Activated CD8-positive, alpha-beta memory T cell treated with anti-CD3 and anti-CD28 coated beads, Interleukin-2, amount 50 U/mL, for 48 hours (primary cell): Measurements from ENCODE around the gene SLC44A2.

Experiments
- DNase-seq: peaks from one replicate; pipeline ENCODE4 v3.0.0-alpha.2; 2020

SLC44A2 gene

DNA sequence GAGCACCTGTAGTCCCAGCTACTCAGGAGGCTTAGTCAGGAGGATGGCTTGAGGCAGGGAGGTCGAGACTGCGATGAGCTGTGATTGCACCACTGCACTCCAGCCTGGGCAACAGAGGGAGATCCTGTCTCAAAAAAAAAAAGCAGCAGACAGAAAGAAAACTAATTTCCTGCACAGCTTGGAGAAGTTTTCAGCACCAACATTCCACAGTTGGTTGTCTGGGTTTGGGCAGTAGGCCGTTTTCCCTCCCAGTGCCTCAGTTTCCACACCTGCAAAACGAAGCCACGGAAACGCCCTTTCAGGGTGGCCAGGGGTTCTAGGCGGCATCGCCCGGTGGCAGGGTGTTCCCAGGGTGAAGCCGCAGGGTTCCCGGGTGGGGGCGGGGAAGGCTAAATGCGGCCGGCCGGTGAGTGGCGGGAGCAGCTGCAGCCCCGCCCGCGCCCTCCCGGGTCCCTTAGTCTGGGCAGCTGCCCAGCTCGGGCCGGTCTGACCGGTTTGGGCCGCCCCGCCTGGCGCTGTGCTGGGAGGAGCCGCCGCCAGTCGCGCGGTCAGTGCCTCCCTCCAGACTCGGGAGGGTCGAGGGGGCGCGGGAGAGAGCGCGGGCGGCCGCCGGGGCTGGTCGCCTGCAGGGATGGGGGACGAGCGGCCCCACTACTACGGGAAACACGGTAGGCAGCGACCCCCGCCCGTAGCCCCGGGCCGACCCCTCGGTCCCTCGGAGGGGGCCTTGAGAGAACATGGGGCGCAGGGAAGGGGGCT, at the start of gene SLC44A2:
SLC44A2 (plus strand) TSS at position 551 of the 759 bp plus-strand sequence; CDS start at position 632, 81 bp downstream.
- no peak for DNase-seq

GRCh38 chr19:10577951-10578350, 47.4 kb upstream of the SLC44A2 start:
- DNase-seq: no peak

- peak; percentile 93 for DNase-seq
These were observed 44.2 kb upstream of the SLC44A2 start for GRCh38 chr19:10580979-10581631.

GRCh38 chr19:10582091-10582490, 43.3 kb upstream of the SLC44A2 start:
- no peak for DNase-seq

DNA sequence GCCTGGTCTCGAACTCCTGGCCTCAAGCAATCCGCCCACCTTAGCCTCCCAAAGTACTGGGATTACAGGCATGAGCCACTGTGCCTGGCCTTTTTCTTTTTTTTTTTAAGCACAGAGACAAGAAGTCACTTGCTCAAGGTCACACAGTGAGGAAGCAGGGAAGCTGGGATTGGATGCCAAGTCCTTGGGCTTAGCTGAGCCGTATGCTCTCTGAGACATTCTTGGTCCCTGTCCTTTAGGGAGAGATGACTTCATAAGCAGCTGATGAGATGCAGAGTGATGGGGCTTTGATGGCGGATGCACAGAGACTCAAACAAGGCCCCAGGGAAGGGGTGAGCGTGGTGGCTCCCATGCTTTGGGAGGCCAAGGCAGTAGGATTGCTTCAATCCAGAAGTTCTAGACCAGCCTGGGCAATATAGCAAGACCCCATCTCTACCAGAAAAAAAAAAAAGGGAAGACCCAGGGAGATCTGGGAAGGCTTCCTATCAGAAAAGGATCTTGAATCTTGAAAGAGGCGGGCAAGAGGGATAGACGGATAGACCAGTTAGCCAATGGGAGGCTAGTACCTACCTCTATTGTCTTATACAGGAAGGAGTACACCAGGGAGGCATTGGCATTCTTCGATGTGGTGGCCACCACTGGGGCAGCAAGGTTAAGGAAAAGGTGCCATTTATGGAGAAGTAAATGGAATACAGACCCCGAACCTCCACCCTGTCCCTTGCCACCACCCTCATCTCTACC, 42.1 kb upstream of the SLC44A2 start:
- DNase-seq: no peak

GRCh38 chr19:10586396-10586795, 39.0 kb upstream of the SLC44A2 start:
- no peak for DNase-seq

DNA sequence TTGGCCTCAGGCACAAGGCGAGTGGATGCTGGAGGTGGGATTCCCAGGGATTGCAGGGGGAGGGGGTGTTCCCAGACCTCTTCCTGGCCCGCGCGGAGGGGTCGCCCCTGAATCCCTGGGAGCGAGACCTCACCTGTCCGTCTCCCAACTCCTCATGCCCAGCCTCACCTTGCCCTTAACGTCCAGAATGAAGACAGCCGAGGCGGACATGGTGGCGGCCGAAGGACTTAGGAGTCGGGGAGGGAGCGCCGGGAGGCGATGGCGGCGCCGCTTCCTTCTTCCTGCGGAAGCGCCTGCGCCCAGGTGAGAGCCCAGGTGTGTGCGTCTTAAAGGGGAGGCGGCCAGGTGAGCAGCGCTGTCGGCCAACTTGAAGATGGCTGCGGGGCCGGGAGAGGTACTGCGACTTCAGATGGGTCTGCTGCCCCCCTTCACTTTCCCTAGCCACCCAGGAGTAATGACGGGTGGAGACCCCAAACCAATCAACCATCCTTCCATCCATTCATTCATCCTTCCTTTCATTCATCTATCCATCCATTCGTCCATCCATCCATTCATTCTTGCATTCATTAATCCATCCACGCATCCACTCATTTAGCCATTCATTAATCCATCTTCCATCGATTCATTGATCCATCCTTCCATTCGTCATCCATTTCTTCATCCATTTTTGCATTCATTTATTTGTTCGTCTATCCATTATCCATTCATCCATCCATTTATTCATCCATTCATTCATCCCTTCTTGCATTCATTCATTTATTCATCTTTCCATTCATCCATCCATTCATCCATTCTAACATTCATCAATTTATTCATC, 38.1 kb upstream of the SLC44A2 start, which contains the start of gene AP1M2:
AP1M2 (minus strand) TSS at position 291 of the 817 bp plus-strand sequence; CDS start at position 210, 81 bp downstream.
- no peak for DNase-seq

GRCh38 chr19:10587839-10588150, 37.6 kb upstream of the SLC44A2 start:
- no peak for DNase-seq

DNA sequence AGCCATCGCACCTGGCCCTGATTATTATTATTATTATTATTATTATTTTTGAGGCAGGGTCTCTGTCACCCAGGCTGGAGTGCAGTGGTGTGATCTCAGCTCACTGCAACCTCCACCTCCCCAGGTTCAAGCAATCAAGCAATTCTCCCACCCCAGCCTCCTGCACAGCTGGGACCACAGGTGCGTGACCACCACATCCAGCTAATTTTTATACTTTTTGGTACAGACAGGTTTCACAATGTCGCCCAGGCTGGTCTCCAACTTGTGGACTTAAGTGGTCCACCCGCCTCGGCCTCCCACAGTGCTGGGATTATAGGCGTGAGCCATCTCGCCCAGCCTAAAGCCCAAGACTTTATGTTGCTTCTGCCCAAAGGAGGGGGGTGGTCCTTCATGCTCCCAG, 32.2 kb upstream of the SLC44A2 start:
- no peak for DNase-seq

GRCh38 chr19:10593820-10594637, 31.3 kb upstream of the SLC44A2 start:
- DNase-seq: no peak

GRCh38 chr19:10600149-10600548, 25.2 kb upstream of the SLC44A2 start:
- no peak for DNase-seq

DNA sequence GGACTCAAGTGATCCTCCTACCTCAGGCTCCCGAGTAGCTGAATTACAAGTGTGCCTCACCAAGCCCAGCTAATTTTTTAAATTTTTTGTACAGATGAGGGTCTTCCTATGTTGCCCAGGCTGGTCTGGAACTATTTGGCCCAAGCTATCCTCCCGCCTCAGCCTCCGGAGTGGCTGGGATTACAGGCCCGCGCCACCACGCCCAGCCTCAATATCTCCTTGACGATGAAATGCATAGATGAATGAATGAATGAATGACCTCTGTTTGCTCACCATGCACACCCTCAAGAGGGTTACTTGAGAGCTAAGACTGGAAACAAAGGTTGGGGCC, 23.4 kb upstream of the SLC44A2 start:
- DNase-seq: no peak

GRCh38 chr19:10602330-10603083, 22.8 kb upstream of the SLC44A2 start:
- peak; percentile 94 for DNase-seq

GRCh38 chr19:10603084-10603872, 22.1 kb upstream of the SLC44A2 start:
- DNase-seq: peak; percentile 82

DNA sequence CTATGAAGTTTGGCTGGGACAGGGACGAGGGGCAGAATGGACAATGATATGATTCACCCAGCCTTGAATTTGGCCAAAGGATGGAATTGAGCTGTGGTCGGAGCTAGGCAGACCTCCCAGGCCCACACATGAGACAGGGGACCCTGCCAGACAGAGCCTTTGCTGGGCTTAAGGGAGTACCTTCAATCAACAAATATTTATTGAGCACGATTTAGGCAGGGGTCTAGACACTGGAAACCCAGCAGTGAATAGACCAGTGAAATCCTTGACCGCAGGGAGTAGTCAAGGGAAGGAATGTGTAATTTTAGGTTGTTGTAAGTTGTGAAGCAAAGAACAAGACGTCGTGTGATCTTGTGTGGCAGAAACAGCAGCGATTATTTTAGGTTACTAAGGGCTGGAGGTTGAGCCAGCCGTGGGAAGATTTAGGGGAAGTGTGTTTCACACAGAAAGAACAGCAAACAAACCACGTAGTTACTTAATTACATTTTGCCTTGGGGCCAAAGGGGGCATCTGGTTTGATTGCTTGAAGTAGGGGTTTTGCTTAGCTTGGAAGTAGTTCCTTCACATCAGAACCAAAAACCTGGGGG, 21.4 kb upstream of the SLC44A2 start:
- DNase-seq: peak; percentile 54

DNA sequence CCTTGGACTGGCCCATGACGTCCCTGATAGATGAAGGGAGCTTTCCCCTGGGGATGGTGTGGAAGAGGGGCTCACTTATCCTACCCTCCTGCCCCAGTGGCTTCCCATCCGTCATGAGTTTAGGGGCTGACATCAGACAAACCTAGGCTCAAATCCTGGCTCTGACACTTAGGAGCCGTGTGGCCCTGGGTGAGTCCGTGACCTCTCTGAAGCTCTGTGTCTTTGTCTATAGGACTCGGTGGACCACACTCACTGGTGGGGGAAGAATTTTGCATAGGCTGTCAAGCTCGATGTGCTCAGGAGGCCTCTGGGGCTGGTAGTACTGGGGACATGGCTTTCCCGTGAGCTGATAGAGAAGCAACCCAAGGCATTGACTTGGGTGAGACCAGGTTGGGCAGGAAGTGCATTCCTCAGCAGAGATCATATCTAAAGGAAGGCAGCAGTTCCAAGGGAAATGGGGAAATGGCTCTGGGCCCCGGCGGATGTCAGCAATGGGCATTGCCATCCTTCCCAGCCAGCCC, 20.8 kb upstream of the SLC44A2 start:
- peak; percentile 59 for DNase-seq

DNA sequence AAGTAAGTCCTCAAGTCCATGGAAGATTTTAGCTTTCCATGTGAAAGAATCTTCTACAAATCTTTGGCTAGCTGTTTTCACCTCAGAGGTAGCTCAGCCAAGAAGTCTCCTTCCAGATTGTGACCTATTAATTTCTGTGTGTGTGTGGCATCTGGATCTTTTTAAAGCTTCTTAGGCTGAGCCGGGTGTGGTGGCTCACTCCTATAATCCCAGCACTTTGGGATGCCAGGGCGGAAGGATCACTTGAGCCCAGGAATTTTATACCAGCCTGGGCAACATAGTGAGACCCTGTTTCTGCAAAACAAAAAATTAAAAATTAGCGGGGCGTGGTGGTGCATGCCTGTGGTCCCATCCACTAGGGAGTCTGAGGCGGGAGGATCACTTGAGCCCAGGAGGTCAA, 13.4 kb upstream of the SLC44A2 start:
- no peak for DNase-seq

DNA sequence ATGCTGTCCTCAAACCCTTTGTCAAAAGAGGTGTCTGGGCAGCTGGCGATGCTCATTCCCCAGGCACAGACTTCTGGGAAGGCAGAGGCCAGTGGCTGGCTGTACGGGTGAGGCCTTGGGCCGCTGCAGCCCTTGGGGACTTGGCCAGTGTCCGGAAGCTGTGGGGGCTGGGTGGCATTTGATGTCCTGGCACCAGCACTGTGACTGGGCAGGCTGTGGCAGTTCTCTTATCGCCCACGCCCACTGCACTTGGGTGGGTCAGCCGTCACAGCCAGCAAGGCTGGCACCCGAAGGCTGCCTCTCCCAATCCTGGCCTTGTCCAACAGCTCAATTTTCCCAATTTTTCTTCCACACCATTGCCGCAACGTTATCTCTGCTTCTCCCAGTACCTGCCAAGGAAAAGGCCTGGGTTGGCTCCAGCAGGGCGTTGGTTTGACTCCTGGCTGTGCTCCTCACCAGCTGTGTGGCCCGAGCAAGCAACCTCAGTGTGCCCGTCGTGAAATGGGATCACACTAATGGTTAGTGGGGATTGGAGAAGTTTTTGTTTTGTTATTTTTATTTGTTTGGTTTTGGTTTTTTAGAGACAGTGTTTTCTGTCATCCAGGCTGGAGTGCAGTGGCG, 12.7 kb upstream of the SLC44A2 start:
- DNase-seq: no peak

GRCh38 chr19:10615429-10616023, 9.8 kb upstream of the SLC44A2 start:
- DNase-seq: no peak
